DOHH2 (cell line): ENCODE results near the gene COMMD7.

Experiments
- H3F3A ChIP-seq: fragments of 200-600 bp; sonication (generic), shearing (Covaris generic); 2 replicates; pipeline ENCODE4 v1.6.0; 2016; ENCODE audit warnings: antibody characterized with exemption, mild to moderate bottlenecking; ENCODE audit not compliant: control insufficient read depth, insufficient read depth
- H3K27ac ChIP-seq: fragments of 200-600 bp; sonication (generic); 2 replicates; pipeline ENCODE4 v1.5.1; 2014; ENCODE audit warnings: low read depth, mild to moderate bottlenecking, low read length, moderate library complexity
- H3K27me3 ChIP-seq: fragments of 200-600 bp; sonication (generic); 2 replicates; pipeline ENCODE4 v1.6.1; 2014; ENCODE audit warnings: mild to moderate bottlenecking, low read length, mixed read lengths; ENCODE audit not compliant: control insufficient read depth
- H3K36me3 ChIP-seq: fragments of 200-600 bp; sonication (generic); 2 replicates; pipeline ENCODE4 v1.6.1; 2014; ENCODE audit warnings: mild to moderate bottlenecking, low read length, moderate library complexity, mixed read lengths; ENCODE audit not compliant: control insufficient read depth
- H3K4me1 ChIP-seq: fragments of 200-600 bp; sonication (generic); 2 replicates; pipeline ENCODE4 v1.6.1; 2014; ENCODE audit warnings: mild to moderate bottlenecking, low read length, mixed read lengths; ENCODE audit not compliant: control insufficient read depth
- H3K4me2 ChIP-seq: fragments of 200-600 bp; sonication (generic); 2 replicates; pipeline ENCODE4 v1.6.0; 2014; ENCODE audit warnings: mild to moderate bottlenecking, low read length, moderate library complexity
- H3K4me3 ChIP-seq: fragments of 200-600 bp; sonication (generic); 2 replicates; pipeline ENCODE4 v1.5.1; 2014; ENCODE audit warnings: mild to moderate bottlenecking, low read length, mixed read lengths
- H3K79me2 ChIP-seq: fragments of 200-600 bp; sonication (generic); 2 replicates; pipeline ENCODE4 v1.6.1; 2014; ENCODE audit warnings: mild to moderate bottlenecking, low read length, mixed read lengths; ENCODE audit not compliant: control insufficient read depth
- H3K9me2 ChIP-seq: fragments of 200-600 bp; sonication (generic); replicated peaks from 2 replicates; pipeline ENCODE4 v1.6.1; 2014; ENCODE audit warnings: mild to moderate bottlenecking, low read length, mixed read lengths; ENCODE audit not compliant: control insufficient read depth
- H3K9me3 ChIP-seq: fragments of 200-600 bp; sonication (generic); 2 replicates; pipeline ENCODE4 v1.6.1; 2014; ENCODE audit warnings: antibody characterized with exemption, low read length, mixed read lengths; ENCODE audit not compliant: control insufficient read depth, insufficient read depth
- H4K20me1 ChIP-seq: fragments of 200-600 bp; sonication (generic); 2 replicates; pipeline ENCODE4 v1.6.0; 2014; ENCODE audit warnings: low read depth, mild to moderate bottlenecking, antibody characterized with exemption, low read length, moderate library complexity; ENCODE audit not compliant: control insufficient read depth, insufficient read depth
- CTCF ChIP-seq: fragments of 200-600 bp; sonication (generic); IDR thresholded peaks from one replicate; pipeline ENCODE4 v1.5.1; 2014; ENCODE audit warnings: antibody characterized with exemption, mild to moderate bottlenecking, low read depth, low read length; ENCODE audit not compliant: poor library complexity, severe bottlenecking
- EZH2phosphoT487 ChIP-seq: fragments of 200-600 bp; sonication (generic); IDR thresholded peaks from 2 replicates; pipeline ENCODE4 v1.6.1; 2017; ENCODE audit warnings: borderline replicate concordance, mild to moderate bottlenecking, antibody characterized with exemption, low read length, moderate library complexity, mixed read lengths

Gene COMMD7

DNA sequence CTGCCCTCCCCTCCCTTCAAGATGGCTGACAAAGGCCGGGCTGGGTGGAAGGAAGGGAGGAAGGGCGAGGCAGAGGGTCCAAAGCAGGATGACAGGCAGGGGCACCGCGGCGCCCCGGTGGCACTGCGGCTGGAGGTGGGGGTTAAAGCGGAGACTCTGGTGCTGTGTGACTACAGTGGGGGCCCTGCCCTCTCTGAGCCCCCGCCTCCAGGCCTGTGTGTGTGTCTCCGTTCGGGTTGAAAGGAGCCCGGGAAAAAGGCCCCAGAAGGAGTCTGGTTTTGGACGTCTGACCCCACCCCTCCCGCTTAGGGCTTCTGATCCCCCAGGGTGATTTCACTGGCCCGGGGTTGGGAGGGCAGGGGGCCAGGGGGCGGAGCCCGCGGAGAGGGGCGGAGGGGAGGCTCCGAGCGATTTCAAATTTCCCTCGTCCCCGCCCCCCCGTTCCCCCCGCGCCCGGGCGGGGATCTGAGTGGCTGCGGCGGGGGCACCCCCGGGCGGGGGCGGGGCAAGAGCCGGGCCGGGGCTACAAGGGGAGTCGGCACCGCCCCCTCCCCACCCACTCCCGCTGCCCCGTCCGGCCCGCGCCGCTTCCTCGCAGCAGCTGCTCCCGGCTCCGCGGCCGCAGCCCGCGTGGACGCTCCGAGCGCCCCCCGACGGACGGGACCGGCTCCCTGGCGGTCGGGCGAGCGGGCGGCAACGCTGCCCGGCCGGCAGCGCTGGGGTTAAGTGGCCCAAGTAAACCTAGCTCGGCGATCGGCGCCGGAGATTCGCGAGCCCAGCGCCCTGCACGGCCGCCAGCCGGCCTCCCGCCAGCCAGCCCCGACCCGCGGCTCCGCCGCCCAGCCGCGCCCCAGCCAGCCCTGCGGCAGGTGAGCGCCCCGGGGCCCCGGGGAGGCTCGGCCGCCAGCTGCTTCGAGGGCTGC, 18.8 kb upstream of the COMMD7 start, which contains the start of gene DNMT3B:
TSS of gene DNMT3B (plus strand) at position 555 of the 923 bp plus-strand sequence. CDS start 17,939 bp downstream, outside the sequence.
- Histone ChIP-seq H3K27me3 (peaks cover 12% of the 10 kb centered on the region), H3F3A (peaks cover 9% of the 10 kb centered on the region; the same call in 1 of the 2 replicates), H3K9me2 (no peaks in the 10 kb centered on the region), H3K27ac (peak within 1 kb of the TSS; percentile 34), H3K79me2 (0 out of 2 replicates have a peak, but pooled peaks cover 2% of the 10 kb centered on the region), H4K20me1 (0 out of 2 replicates have a peak, but pooled peaks cover 4% of the 10 kb centered on the region), H3K9me3 (no peaks in the 10 kb centered on the region), H3K36me3 (no peaks in the 10 kb centered on the region), H3K4me1 (peaks cover 34% of the 10 kb centered on the region), H3K4me2 (peak within 1 kb of the TSS; percentile 94), H3K4me3 (peak within 1 kb of the TSS; percentile 74)
- TF ChIP-seq EZH2phosphoT487 = no peak
- TF ChIP-seq CTCF = no peak

- TF ChIP-seq CTCF (no peak), EZH2phosphoT487 (no peak)
- H3K9me2 ChIP-seq = no peaks in the 10 kb centered on the region
- 0 out of 2 replicates have a peak, but pooled peaks cover 4% of the 10 kb centered on the region for H4K20me1 ChIP-seq
- 0 out of 2 replicates have a peak, but pooled peaks cover 2% of the 10 kb centered on the region for H3K79me2 ChIP-seq
- no peaks in the 10 kb centered on the region for H3K9me3 ChIP-seq
- H3K4me2 ChIP-seq = peak overlapping the region; percentile 94
- peaks cover 12% of the 10 kb centered on the region for H3K27me3 ChIP-seq
- H3K4me1 ChIP-seq = peaks cover 34% of the 10 kb centered on the region
- peaks cover 9% of the 10 kb centered on the region; the same call in 1 of the 2 replicates for H3F3A ChIP-seq
- H3K4me3 ChIP-seq = peak overlapping the region; percentile 74
- H3K27ac ChIP-seq = peak overlapping the region; percentile 34
- no peaks in the 10 kb centered on the region for H3K36me3 ChIP-seq
These were observed 18.2 kb upstream of the COMMD7 start for GRCh38 chr20:32761417-32761830.

DNA sequence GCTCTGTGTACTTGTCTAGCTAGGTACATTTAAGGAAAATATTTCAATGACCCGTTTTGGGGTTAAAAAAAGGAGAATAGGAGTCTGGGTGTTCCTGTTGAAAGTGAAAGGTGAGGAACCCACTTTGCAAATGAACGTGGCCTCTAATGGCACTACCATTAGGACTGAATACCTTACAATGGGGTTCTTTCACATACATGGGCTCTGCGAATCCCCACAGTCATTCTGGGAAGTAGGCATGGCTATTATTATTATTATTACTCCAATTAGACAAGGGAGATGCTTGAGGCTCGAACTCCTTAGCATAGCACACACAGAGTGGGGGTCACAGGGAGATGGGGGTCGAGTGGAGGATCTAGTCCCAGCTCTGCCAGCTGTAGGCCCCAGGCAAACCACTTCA, 12.9 kb upstream of the COMMD7 start:
- Histone ChIP-seq H3K9me3 (no peaks in the 10 kb centered on the region), H3K27me3 (no peaks in the 10 kb centered on the region), H3F3A (0 out of 2 replicates have a peak, but pooled peaks cover under 1% of the 10 kb centered on the region), H3K4me1 (peaks cover 6% of the 10 kb centered on the region), H3K4me3 (no peak overlapping the region), H3K79me2 (no peaks in the 10 kb centered on the region), H3K27ac (no peak overlapping the region), H3K36me3 (no peaks in the 10 kb centered on the region), H3K4me2 (no peak overlapping the region), H4K20me1 (no peaks in the 10 kb centered on the region), H3K9me2 (no peaks in the 10 kb centered on the region)
- TF ChIP-seq EZH2phosphoT487 (no peak), CTCF (no peak)
